Central memory CD4-positive, alpha-beta T cell (primary cell): ENCODE data around the gene EMILIN3.

Experiments
- DNase-seq: peaks from one replicate; pipeline ENCODE4 v3.0.0; 2022

Gene EMILIN3

DNA sequence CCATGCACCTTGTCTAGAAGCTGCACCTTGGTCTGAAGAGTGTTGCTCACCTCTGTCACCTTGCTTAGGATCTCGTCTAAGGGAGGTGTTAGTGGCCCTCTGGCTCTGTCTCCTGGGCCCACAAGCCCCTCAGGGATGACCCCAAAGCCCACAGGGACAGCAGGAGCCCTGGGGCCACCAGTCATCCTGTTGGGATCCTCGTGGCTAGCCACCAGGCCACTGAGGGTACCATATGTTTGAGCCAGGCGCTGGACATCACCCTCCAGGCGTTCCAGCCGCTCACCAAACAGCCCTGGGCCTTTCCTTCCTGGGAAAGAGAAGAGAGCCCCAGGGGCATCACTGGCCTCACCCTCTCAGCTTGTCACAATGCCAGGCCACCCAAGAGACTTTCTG is 3.9 kb downstream of the EMILIN3 start:
- no peak for DNase-seq

- DNase-seq, result no peak
Measured at GRCh38 chr20:41361757-41362747, 4.6 kb downstream of the EMILIN3 start.

GRCh38 chr20:41360831-41361756 is 5.5 kb downstream of the EMILIN3 start:
- DNase-seq, result no peak

- DNase-seq, result no peak
Measured at GRCh38 chr20:41359541-41360011, 7.0 kb downstream of the EMILIN3 start.

DNA sequence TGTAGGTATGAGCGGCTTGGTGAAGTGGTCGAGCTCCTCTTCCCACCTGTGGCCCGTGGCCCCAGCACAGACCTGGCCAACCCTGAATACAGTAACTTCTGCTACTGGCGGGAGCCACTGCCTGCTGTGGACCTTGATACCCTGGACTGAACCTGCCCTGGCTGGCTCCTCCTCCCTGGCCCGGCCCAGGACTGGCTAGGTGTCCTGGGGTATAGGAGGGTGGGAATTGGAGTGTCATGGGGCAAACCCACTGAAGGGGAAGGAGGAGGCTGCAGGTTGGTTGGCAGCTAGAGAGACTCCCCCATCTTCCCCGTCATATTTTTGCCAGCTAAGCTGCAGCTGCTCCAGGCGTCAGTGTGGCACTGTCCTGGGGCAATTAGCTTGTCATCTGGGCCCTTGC is 7.9 kb downstream of the EMILIN3 start:
- DNase-seq, result no peak

GRCh38 chr20:41358230-41358629 is 8.4 kb downstream of the EMILIN3 start:
- no peak for DNase-seq

DNA sequence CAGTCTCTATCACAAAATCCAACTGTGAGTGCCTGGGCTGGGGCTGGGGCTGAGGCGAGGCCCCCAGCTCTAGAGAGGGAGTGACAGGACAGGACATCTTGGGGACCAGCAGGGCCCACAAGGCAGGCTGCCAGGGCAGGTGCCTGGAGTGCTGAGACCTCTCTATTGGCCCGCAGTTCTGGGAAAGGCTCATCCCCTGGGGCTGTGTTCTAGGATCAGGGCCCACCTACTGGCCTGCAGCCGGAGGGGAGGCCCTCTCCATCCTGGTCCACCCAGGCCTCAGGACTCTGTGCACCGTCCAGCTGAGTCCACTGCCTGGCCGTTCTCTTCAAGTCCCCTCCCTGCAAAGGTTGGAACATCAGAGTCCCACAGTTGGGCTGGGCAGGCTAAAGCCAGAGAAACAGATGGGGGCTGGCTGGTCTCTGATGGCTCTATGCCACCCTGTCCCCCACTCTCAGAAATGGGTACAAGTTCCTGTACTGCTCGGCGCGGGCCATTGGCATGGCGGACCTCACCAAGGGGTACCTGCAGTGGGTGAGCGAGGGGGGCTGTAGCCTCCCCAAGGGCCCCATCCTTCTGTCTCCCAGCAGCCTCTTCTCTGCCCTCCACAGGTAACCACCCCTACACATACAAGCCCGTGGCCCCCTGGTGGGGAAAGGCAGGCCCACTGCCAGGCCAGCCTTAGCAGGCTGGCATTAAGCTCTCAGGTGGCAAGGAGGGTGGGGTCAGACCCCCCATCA is 9.0 kb downstream of the EMILIN3 start:
- DNase-seq, result no peak

DNA sequence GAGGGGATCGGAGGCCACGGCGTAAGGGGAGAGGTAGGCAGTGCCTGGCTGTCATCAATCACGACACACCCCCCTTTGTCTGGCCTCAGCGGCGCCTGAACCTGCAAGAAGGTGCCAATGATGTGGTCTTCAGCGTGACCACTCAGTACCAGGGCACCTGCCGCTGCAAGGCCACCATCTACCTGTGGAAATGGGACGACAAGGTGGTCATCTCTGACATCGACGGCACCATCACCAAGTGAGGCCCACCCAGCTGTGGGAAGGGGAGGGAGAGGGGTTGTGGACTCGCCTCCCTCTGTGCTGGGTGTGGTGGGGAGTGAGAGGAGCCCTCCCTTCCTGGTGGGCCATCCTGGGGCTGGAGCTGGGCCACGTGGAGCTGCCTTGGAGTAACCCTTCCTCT is 9.7 kb downstream of the EMILIN3 start:
- no peak for DNase-seq

DNA sequence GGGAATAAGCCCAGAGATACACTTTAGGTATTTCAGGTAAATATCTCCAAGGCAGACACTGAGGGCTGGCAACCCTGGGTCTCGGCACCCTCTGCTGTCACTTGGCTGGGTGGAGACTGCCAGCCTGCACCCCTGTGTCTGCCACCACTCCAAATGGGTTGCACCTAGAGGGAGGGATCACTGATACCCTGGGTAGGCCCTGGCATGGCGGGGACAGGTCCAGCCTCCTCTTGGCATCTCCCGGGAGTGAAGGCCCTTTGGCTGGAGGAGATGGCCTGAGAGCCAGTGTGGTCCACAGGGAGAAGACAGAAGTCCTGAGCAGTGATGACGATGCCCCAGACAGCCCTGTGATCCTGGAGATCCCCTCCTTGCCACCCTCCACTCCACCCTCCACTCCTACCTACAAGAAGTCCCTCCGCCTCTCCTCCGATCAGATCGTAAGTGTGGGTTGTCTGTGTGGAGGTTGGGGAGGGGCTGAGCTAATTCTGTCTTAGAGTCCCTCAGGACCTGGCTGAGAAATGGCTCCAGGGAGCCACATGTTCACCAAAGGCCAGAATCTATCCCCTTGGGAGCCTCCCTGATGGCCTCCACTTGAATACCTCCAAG is 10.9 kb downstream of the EMILIN3 start:
- DNase-seq, result no peak

GRCh38 chr20:41355192-41355591 is 11.4 kb downstream of the EMILIN3 start:
- DNase-seq, result no peak

GRCh38 chr20:41353530-41353929 is 13.1 kb downstream of the EMILIN3 start:
- DNase-seq, result no peak

DNA sequence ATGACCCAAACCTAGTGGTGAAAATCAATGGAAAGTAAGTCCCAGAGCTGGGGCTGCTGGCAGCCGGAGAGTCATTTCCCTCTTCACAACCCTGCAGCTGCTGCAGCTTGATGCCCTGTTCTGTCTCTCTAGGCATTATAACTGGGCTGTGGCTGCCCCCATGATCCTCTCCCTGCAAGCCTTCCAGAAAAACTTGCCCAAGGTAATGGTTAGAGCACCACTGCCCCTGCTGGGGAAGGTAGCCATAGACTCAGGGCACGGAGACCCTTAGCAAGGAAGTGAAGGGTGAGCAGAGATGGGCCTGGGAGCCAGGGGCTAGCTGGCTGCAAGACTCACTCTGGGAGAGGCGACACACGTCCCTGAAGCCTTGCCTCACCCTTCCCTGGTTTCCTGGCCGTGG is 14.0 kb downstream of the EMILIN3 start:
- DNase-seq, result no peak

GRCh38 chr20:41352106-41352505 is 14.5 kb downstream of the EMILIN3 start:
- DNase-seq, result no peak

DNA sequence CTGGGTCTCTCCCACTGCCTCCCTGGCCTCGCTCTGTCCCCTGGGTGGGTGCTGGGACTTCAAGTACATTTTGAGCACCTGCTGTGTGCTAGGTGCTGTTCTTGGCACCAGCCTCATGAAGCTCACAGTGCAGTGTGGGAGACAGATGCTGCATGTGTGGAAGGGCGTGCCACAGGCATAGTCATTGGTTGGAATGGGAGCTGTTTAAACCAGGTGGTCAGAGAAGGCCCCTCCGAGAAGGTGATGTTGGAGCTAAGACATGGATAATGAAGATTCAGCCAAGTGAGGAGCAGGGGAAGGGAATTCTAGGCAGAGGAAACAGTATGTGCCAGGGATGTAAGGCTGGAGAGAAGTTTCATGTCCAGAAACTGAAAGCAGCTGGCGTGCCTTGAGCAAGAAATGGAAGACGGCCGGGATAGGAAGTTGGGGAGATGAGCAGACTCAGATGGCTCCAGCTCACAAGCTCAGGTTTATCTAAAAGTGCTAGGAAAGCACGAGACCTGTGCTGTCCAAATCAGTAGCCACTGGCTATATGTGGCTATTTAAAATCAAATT is 16.1 kb downstream of the EMILIN3 start:
- no peak for DNase-seq

- DNase-seq, result no peak
Measured at GRCh38 chr20:41349943-41350342, 16.7 kb downstream of the EMILIN3 start.

DNA sequence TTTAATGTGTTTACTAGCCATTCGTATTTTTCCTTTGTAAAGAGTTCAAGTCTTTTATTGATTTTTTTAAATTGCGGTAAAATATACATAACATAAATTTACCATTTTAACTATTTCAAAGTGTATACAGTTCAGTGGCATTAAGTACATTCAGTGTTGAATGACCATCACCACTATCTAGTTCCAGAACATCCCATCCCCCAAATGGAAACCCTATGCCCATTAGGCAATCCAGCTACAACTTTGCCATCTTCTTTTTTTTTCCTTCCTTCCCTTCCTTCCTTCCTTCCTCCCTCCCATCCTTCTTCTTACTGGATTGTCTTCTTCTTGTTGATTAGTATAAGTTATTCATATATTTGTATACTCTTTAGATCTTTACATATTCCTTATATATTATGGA is 17.4 kb downstream of the EMILIN3 start:
- DNase-seq, result no peak

DNA sequence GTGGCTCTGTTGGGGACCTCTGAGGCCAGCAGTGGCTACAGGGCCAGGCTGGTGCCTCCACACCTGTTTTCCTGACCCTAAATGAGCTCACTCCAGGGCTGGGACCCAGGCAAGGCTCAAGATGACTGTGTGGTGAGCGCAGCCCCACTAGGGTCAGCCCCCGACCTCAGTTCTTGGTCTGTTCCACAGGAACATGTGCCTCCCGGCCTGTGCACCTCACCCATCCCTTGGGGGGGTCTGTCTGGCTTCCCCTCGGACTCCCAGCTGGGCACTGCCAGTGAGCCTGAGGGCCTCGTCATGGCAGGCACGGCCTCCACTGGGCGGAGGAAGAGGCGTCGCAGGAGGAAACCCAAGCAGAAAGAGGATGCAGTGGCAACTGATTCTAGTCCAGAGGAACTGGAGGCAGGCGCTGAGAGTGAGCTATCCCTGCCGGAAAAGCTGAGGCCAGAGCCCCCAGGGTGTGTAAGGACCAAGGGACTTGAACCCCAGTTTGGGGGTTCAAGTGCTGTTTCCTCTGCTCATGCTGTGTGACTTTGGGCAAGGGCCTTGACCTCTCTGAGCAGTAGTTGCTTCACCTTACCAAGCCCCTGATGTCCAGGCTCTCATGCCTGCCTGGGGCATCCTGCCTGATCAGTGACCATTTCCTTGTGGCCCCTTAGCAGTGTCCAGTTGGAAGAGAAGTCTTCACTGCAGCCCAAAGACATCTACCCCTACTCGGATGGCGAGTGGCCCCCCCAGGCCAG is 18.0 kb downstream of the EMILIN3 start:
- DNase-seq, result no peak

DNA sequence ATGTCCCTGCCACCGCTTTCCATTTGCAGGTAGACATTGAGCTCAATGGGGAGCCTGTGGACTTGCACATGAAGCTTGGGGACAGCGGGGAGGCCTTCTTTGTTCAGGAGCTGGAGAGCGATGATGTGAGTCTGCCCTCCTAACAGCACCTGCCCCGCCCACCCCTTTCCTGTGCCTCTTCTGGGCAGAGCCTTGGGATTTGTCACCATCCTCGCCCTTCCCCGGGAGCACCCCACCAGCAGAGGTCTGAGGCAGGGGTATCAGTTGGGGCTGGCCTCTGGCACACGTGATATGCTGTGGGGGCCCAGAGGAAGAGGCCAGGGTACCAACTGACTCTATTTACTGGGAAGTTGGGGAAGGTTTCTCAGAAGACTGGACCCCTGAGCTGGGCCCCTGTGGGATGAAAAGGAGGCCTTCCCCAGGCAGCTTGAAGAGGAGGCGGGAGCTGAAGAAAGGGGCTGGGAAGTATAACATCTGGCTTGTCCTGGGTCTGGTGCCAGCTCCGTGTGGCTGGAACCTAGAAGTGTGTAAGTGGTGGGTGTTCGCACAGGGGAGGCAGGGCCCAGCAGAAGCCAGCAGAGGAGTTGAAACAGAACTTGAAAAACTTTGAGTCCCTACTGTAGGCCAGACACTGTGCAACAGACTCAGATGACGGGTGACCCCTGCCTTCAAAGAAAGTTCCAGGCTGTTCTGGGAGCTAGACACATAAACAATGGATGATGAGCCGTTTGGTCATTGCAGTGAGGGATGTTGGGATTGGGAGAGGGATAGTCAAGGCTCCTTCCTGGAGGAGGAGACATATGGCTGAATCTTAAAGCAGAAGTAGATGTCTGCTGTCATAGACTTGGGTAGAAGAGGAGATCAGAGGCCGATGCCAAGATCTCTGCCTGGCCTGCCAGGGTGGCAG is 18.8 kb downstream of the EMILIN3 start:
- no peak for DNase-seq

DNA sequence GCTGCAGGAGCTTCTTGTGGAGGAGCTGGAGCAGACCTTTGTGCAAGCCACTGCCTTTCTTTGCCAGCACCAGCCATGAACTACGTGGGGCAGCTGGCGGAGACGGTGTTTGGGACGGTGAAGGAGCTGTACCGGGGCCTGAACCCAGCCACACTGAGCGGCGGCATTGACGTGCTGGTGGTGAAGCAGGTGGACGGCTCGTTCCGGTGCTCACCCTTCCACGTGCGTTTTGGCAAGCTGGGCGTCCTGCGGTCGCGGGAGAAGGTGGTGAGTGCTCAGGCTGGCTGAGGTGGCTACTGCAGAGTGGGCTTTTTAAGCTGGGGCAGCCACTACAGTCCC is 20.9 kb downstream of the EMILIN3 start:
- DNase-seq, result no peak
